HG03066 (cell line): ENCODE data around the gene DNAJA3.

ENCODE experiments used
- ATAC-seq: cut with Tn5 transposase; IDR thresholded peaks from one replicate; pipeline ENCODE4 v1.9.1; 2021; ENCODE audit warnings: low read depth; ENCODE audit not compliant: unreplicated experiment

DNAJA3 gene

GRCh38 chr16:4501071-4501478 is 75.4 kb downstream of the DNAJA3 start:
- ATAC-seq = no peak

GRCh38 chr16:4505356-4506147 is 79.9 kb downstream of the DNAJA3 start:
- ATAC-seq = no peak
